ENCODE measurements around the gene NAALADL2.

- no peak for TF ChIP-seq CTCF (IDR thresholded peaks at IDR 0.05; ENCODE audit: insufficient read depth, low read length, poor library complexity, severe bottlenecking)
- no peak for TF ChIP-seq EZH2phosphoT487 (conservative IDR thresholded peaks at IDR 0.05; ENCODE audit: low read length)
These were observed 575.4 kb downstream of the NAALADL2 start for GRCh38 chr3:175434561-175434960.
